Mesodermal cell (in vitro differentiated cells): ENCODE results near the gene NOTUM.

Experiments used
- H3K27ac ChIP-seq: 2 replicates; pipeline ENCODE4 v1.7.0; 2013; ENCODE audit warnings: mild to moderate bottlenecking, low read depth, low read length, moderate library complexity; ENCODE audit not compliant: severe bottlenecking
- H3K36me3 ChIP-seq: 2 replicates; pipeline ENCODE4 v1.7.1; 2013; ENCODE audit warnings: mild to moderate bottlenecking, low read length, moderate library complexity; ENCODE audit not compliant: control insufficient read depth, insufficient read depth
- H3K4me1 ChIP-seq: one replicate; pipeline ENCODE4 v1.7.1; 2013; ENCODE audit warnings: mild to moderate bottlenecking, low read length; ENCODE audit not compliant: insufficient read depth, control insufficient read depth, poor library complexity, severe bottlenecking
- H3K4me3 ChIP-seq: 2 replicates; pipeline ENCODE4 v1.7.0; 2013; ENCODE audit warnings: low read length, control low read depth, mild to moderate bottlenecking; ENCODE audit not compliant: insufficient read depth, poor library complexity, severe bottlenecking; ENCODE audit errors: extremely low read depth
- H3K9me3 ChIP-seq: 2 replicates; pipeline ENCODE4 v1.7.1; 2013; ENCODE audit warnings: mild to moderate bottlenecking, low read length, moderate library complexity; ENCODE audit not compliant: control insufficient read depth
- WGBS, 2 experiments: methylation state at CpG; one replicate each; pipeline ENCODE4 v1.1.5; 2013; ENCODE audit warnings: missing lambda C conversion rate in 2 of 2; ENCODE audit not compliant: insufficient coverage in 2 of 2; 5-methylcytosine and 5-hydroxymethylcytosine counted together

NOTUM gene

DNA sequence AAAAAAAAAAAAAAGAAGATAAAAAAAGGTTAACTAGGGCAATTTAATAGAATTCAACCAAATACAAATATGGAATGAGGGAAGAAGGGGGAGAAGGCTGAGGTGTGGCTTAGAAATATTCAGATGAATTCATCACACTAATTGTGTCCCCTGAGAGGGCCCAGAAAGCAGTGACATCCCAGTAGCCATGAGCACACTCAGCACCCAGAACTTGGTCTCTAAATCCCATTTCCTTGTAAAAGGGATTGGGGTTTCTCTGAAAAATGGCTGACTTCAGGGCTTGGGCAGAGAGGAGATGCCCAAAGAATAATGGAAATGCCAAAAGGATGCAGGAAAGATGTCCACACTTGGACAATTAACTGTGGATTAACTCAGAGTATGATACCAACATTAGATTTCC is 12.4 kb upstream of the NOTUM start:
- H3K36me3 ChIP-seq, result no peaks in the 10 kb centered on the region
- no peaks in the 10 kb centered on the region for H3K9me3 ChIP-seq
- no peak overlapping the region for H3K4me3 ChIP-seq
- H3K27ac ChIP-seq, result no peak overlapping the region
- H3K4me1 ChIP-seq, result peaks cover 3% of the 10 kb centered on the region

GRCh38 chr17:81968850-81969812 is 8.1 kb upstream of the NOTUM start:
- no peaks in the 10 kb centered on the region for H3K36me3 ChIP-seq
- H3K27ac ChIP-seq, result no peak overlapping the region
- peaks cover 16% of the 10 kb centered on the region for H3K4me1 ChIP-seq
- H3K4me3 ChIP-seq, result no peak overlapping the region
- 93 to 94% methylated on average over 9 to 11 of the region's 12 CpGs for WGBS, 2 experiments
- no peaks in the 10 kb centered on the region for H3K9me3 ChIP-seq

DNA sequence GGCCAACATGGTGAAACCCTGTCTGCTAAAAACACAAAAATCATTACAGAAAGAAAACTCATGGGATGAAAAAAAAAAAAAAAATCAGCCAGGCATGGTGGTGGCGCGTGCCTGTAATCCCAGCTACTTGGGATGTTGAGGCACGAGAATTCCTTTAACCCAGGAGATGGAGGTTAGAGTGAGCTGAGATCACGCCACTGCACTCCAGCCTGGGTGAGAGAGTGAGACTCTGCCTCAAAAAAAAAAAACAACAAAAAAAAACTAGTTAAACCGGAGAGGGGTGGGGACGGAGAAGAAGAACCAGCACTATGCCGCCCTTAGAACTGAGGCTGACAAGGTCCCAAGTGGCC is 7.4 kb upstream of the NOTUM start:
- Histone ChIP-seq H3K4me1 (peaks cover 16% of the 10 kb centered on the region), H3K4me3 (no peak overlapping the region), H3K9me3 (no peaks in the 10 kb centered on the region), H3K27ac (no peak overlapping the region), H3K36me3 (no peaks in the 10 kb centered on the region)
- 84 to 85% methylated on average over 4 to 5 of the region's 7 CpGs for whole genome bisulfite sequencing, 2 experiments

- Histone ChIP-seq H3K36me3 (no peaks in the 10 kb centered on the region), H3K9me3 (no peaks in the 10 kb centered on the region), H3K27ac (no peak overlapping the region), H3K4me1 (peaks cover 17% of the 10 kb centered on the region), H3K4me3 (no peak overlapping the region)
- 23 to 31% methylated on average over 29 to 33 of the region's 36 CpGs for WGBS, 2 experiments
Measured at GRCh38 chr17:81967533-81968395, 6.8 kb upstream of the NOTUM start.

DNA sequence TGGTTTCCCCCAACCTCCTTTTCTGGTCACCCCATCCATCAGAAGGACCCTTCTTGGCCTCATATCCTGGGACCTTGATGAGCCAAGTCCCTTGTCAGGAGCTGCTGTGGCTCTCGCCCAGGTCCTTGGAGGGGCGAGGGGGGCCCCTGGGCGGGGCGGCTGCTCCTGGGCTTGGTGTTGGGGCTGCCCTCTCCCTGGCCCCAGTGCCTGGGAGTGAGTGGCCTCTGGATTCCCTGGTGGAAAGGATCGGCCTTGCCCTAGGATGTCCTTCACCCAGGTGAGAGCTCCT is 6.2 kb upstream of the NOTUM start:
- Histone ChIP-seq H3K9me3 (no peaks in the 10 kb centered on the region), H3K27ac (no peak overlapping the region), H3K36me3 (no peaks in the 10 kb centered on the region), H3K4me3 (no peak overlapping the region), H3K4me1 (peaks cover 22% of the 10 kb centered on the region)
- 74 to 78% methylated on average over 4 of the region's 5 CpGs for WGBS, 2 experiments

DNA sequence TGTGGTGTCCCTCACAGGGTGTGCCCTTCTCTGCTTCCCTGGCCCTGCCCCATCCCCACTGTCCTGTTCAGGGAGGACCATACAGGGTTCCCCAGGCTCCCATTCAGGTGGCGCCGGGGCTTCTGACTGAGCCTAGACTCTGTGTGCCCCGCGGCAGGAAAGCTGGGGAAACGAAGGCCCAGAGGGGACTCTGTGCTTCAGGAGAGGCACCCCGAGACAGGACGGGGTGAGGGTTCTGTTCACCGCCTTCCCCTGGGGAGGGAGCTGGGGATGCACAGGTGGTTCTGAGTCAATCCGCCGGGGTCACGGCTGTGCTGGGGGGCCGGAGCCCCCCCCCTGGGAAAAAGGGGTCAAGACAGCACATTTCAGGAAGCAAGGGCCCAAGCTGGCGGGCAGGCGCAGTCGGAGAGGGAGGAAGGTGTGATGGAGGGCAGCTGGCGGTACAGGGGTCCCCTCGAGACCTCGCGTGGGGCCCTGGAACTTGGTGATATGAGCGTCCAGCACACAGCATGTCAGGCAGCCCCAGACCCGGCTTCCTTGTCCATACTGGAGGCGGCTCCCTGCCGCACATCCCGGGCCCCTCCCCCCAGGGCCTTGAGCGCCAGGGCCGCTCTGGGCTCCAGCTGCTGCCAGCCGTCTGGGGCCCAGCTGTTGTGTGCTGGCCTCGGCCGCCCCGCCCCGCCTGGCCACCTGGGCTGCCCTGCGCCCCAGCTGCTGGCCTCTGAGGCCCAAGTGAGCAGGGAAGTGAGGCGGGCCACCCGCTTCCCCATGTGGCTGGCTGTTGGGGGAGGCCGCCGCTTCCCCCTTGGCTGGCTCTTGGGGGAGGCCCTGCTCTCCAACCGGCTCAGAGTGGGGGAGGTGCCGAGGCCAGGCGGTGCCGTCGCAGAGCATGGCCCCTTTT is 5.6 kb upstream of the NOTUM start:
- no peaks in the 10 kb centered on the region for H3K9me3 ChIP-seq
- H3K4me3 ChIP-seq, result no peak overlapping the region
- peaks cover 25% of the 10 kb centered on the region for H3K4me1 ChIP-seq
- H3K36me3 ChIP-seq, result no peaks in the 10 kb centered on the region
- 65 to 71% methylated on average over 26 to 41 of the region's 41 CpGs for WGBS, 2 experiments
- H3K27ac ChIP-seq, result no peak overlapping the region

GRCh38 chr17:81964081-81964849 is 3.3 kb upstream of the NOTUM start:
- peaks cover 25% of the 10 kb centered on the region for H3K4me1 ChIP-seq
- H3K9me3 ChIP-seq, result no peaks in the 10 kb centered on the region
- no peak overlapping the region for H3K27ac ChIP-seq
- 77 to 86% methylated on average over 22 of the region's 22 CpGs for WGBS, 2 experiments
- no peaks in the 10 kb centered on the region for H3K36me3 ChIP-seq
- no peak overlapping the region for H3K4me3 ChIP-seq

GRCh38 chr17:81962499-81963441 is 1.8 kb upstream of the NOTUM start:
- no peaks in the 10 kb centered on the region for H3K36me3 ChIP-seq
- H3K9me3 ChIP-seq, result no peaks in the 10 kb centered on the region
- WGBS, 2 experiments, result 71 to 75% methylated on average over 33 of the region's 37 CpGs
- no peak overlapping the region for H3K4me3 ChIP-seq
- no peak overlapping the region for H3K27ac ChIP-seq
- peaks cover 20% of the 10 kb centered on the region for H3K4me1 ChIP-seq
